Body of pancreas (tissue), 4 donors: ENCODE measurements around the gene MRPL17. TPM values are rescaled to one million over a fixed set of nuclear protein-coding genes. Genes with fewer than 3 reads are reported as not detected.

ENCODE experiments used
- ATAC-seq: fragments of 150-250 bp; one replicate; pipeline ENCODE4 v1.9.1; 2016
- DNase-seq, 4 donors: peaks; one replicate each; pipeline ENCODE4 v3.0.0-alpha.2; 2019
- H3K27ac ChIP-seq, 4 donors: fragments of 200-600 bp; sonication (generic); 1 replicate in 3 of 4; 2 replicates in 1 of 4; pipeline versions ENCODE4 v1.5.1 to v1.6.1; 2016 to 2019; ENCODE audit warnings: mild to moderate bottlenecking in 1 of 4, mixed read lengths in 1 of 4, moderate library complexity in 1 of 4
- H3K27me3 ChIP-seq, 2 donors: fragments of 200-600 bp; sonication (generic); one replicate each; pipeline ENCODE4 v1.6.0; 2016; ENCODE audit warnings: mild to moderate bottlenecking in 1 of 2
- H3K36me3 ChIP-seq, 2 donors: fragments of 200-600 bp; sonication (generic); replicated peaks in 1 of 2; 2 replicates each; pipeline ENCODE4 v1.5.1; 2016; ENCODE audit warnings: low read depth in 2 of 2; ENCODE audit not compliant: insufficient read depth in 1 of 2
- H3K4me1 ChIP-seq: fragments of 200-600 bp; sonication (generic); one replicate; pipeline ENCODE4 v1.6.0; 2016
- H3K4me3 ChIP-seq, 2 donors: fragments of 200-600 bp; sonication (generic); 1 replicate in 1 of 2; 2 replicates in 1 of 2; pipeline ENCODE4 v1.5.1; 2016 to 2019
- H3K9me3 ChIP-seq, 3 donors: fragments of 200-600 bp; sonication (generic); 1 replicate in 2 of 3; 2 replicates in 1 of 3; pipeline ENCODE4 v1.5.1; 2016
- POLR2A ChIP-seq, 3 donors: fragments of 450-650 bp; IDR thresholded peaks; one replicate each; pipeline ENCODE4 v1.6.1; 2016; ENCODE audit warnings: antibody characterized with exemption in 3 of 3, mild to moderate bottlenecking in 2 of 3
- WGBS, 2 donors: methylation state at CpG; one replicate each; pipeline ENCODE4 v1.1.5; 2017; 5-methylcytosine and 5-hydroxymethylcytosine counted together
- intact Hi-C: fragments of 100-400 bp; cut with DNase I; formaldehyde crosslinking; loops from one replicate; pipeline ENCODE4 v1.15.1; 2023
- total RNA-seq, 2 donors: library from RNA; depleted of rRNA; stranded (reverse); fragments of >200 nt; gene quantifications; one replicate each; pipeline ENCODE4 v1.1.0, GENCODE V29; 2016
- TF ChIP-seq, protein P1 (sequence below), 7 experiments: fragments of 450-650 bp in 4 of 7; fragments of 200-600 bp in 3 of 7; sonication (generic) in 3 of 7; IDR thresholded peaks; one replicate each; pipeline ENCODE4 v1.5.1; 2016 to 2019; ENCODE audit warnings: antibody characterized with exemption in 7 of 7

Gene MRPL17
- total RNA-seq, 2 donors from 2014 or later, result 19.4 to 263 TPM

DNA sequence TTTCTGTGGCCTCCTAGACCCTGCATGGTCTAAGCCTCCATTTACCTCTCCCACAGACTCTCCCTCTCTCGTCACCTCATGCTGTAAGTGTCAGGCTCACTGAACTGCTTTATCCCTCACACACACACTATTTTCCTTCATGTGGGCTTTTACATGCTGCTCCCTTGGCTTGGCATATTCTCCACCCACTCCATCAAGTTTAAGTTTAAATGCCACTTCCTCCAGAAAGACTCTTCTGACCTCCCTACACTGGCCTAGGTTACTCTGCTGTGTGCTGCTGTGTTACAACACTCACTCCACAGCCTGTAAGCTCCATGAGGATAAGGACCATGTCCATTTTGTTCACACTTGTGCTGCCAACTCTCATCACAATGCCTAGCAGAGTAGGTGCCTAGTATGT, 30.0 kb downstream of the MRPL17 start:
- no peak overlapping the region for H3K27ac ChIP-seq
- WGBS, 2 donors, result 91 to 100% methylated on average over 1 of the region's 1 CpG

DNA sequence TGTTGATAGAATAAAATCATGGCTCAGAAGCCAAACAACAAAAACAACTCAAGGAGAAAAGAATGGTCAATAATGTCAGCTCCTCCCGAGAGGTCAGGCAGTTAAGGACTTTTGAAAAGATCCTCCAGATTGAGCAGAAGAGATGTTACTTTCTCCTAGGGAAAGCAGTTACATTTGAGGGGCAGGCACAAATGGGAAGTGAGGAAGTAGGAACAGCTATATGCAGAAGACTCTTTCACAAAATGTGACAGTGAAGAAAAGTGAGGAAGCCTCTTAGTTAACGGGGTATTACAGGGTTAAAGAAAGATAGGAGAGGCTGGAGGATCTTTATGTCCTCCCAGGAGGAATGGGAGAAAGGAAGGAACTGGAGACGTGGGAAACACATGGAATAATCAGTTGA, 31.0 kb downstream of the MRPL17 start:
- H3K9me3 ChIP-seq, result no peaks in the 10 kb centered on the region
- no peak for ATAC-seq
- no peaks in the 10 kb centered on the region for H3K27me3 ChIP-seq
- no peak overlapping the region for H3K4me3 ChIP-seq
- H3K4me1 ChIP-seq, result peaks cover 12% of the 10 kb centered on the region
- TF ChIP-seq, protein P1, sequence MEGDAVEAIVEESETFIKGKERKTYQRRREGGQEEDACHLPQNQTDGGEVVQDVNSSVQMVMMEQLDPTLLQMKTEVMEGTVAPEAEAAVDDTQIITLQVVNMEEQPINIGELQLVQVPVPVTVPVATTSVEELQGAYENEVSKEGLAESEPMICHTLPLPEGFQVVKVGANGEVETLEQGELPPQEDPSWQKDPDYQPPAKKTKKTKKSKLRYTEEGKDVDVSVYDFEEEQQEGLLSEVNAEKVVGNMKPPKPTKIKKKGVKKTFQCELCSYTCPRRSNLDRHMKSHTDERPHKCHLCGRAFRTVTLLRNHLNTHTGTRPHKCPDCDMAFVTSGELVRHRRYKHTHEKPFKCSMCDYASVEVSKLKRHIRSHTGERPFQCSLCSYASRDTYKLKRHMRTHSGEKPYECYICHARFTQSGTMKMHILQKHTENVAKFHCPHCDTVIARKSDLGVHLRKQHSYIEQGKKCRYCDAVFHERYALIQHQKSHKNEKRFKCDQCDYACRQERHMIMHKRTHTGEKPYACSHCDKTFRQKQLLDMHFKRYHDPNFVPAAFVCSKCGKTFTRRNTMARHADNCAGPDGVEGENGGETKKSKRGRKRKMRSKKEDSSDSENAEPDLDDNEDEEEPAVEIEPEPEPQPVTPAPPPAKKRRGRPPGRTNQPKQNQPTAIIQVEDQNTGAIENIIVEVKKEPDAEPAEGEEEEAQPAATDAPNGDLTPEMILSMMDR (IDR thresholded peaks at IDR 0.05), result no peak
- TF ChIP-seq POLR2A (IDR thresholded peaks at IDR 0.05), result no peak
- intact Hi-C loops, result no loop called here
- H3K36me3 ChIP-seq, result no peaks in the 10 kb centered on the region
- 48 to 58% methylated on average over 3 of the region's 3 CpGs for WGBS, 2 donors
- H3K27ac ChIP-seq, result no peak overlapping the region
- DNase-seq, result no peak

More for the DNA sequence above, 30.0 kb downstream of the MRPL17 start:
- ATAC-seq (no peak), DNase-seq (no peak)
- intact Hi-C loops, result no loop called here
- Histone ChIP-seq H3K4me3 (no peak overlapping the region), H3K4me1 (peaks cover 12% of the 10 kb centered on the region), H3K27me3 (no peaks in the 10 kb centered on the region), H3K36me3 (no peaks in the 10 kb centered on the region), H3K9me3 (no peaks in the 10 kb centered on the region)
- TF ChIP-seq, protein P1 (IDR thresholded peaks at IDR 0.05), result no peak
- TF ChIP-seq POLR2A (IDR thresholded peaks at IDR 0.05), result no peak

DNA sequence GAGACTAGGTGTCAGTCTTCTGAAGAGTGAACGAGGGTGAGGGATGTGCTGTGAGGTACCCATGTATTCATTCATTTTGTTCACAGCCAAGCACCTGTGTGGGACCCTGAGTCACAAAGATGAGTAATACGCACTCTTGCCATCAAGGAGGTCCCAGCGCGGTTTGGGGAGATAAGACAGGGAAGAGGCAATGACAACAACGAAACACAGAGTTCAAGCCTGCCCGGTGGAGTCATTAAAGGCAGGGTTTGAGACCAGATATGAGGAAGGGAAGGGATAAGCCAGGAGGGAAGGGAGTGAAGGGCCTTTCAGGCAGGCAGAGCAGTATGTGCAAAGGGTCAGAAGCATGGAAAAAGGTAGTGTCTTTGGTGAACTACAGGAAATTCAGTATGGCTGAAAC, 32.2 kb downstream of the MRPL17 start:
- H3K4me3 ChIP-seq, result no peak overlapping the region
- 67 to 70% methylated on average over 6 of the region's 6 CpGs for WGBS, 2 donors
- TF ChIP-seq, protein P1 (IDR thresholded peaks at IDR 0.05), result no peak
- no peak for TF ChIP-seq POLR2A (IDR thresholded peaks at IDR 0.05)
- H3K9me3 ChIP-seq, result no peaks in the 10 kb centered on the region
- intact Hi-C loops, result no loop called here
- H3K27ac ChIP-seq, result no peak overlapping the region
- DNase-seq (no peak), ATAC-seq (no peak)
- H3K36me3 ChIP-seq, result no peaks in the 10 kb centered on the region
- no peaks in the 10 kb centered on the region for H3K27me3 ChIP-seq
- peaks cover 12% of the 10 kb centered on the region for H3K4me1 ChIP-seq

DNA sequence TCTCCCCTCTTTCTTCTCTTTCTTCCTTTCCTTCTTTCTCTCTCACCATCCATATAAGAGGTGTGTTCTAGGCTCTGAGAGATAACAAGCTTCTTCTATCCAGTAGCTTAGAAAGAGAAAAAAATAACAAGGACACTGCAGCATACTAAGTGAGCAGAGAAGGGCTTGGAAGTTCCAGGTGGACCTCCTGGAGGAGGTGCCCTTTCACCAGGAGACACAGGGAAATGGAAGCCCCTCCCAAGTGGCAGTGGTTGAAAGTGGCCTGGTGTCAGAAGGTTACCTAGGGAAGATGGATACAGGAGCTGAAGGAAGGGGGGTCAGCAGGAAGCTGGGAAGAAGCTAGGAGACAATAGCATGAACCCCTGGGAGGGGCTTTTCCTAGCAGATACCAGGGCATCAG, 33.0 kb downstream of the MRPL17 start:
- H3K4me3 ChIP-seq, result no peak overlapping the region
- H3K27ac ChIP-seq, result no peak overlapping the region
- intact Hi-C loops, result no loop called here
- no peaks in the 10 kb centered on the region for H3K27me3 ChIP-seq
- ATAC-seq, result no peak
- no peaks in the 10 kb centered on the region for H3K36me3 ChIP-seq
- DNase-seq, result no peak
- TF ChIP-seq, protein P1 (IDR thresholded peaks at IDR 0.05), result no peak
- TF ChIP-seq POLR2A (IDR thresholded peaks at IDR 0.05), result no peak
- no peaks in the 10 kb centered on the region for H3K9me3 ChIP-seq
- H3K4me1 ChIP-seq, result peaks cover 11% of the 10 kb centered on the region

DNA sequence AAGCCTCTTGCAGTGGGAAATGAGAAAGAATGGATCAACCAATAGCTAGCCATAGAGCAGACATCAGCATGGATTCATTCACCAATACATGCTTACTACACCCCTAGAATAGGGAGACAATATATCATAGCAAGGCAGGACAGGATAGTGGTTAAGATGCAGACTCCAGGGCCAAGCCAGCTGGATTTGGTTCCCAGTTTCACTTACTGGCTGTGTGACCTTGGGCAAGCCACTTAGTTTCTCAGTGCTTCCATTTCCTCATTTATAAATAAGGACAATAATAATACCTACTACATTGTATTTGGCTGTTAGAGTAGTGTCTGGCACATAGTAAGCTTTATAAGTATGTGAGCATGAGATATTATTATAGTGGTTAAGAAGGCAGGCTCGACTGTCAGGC, 34.6 kb downstream of the MRPL17 start:
- intact Hi-C loops, result no loop called here
- Histone ChIP-seq H3K36me3 (no peaks in the 10 kb centered on the region), H3K27ac (no peak overlapping the region), H3K27me3 (no peaks in the 10 kb centered on the region), H3K4me1 (no peaks in the 10 kb centered on the region), H3K9me3 (no peaks in the 10 kb centered on the region), H3K4me3 (no peak overlapping the region)
- WGBS, 2 donors, result 63% methylated on average over 1 of the region's 1 CpG
- TF ChIP-seq, protein P1 (IDR thresholded peaks at IDR 0.05), result no peak
- TF ChIP-seq POLR2A (IDR thresholded peaks at IDR 0.05), result no peak
- DNase-seq, result no peak
- ATAC-seq, result no peak
